GM18909 (cell line): ENCODE data around the gene PLOD3.
"Not testable (repeated sequence)": the region's sequence is repeated elsewhere in the genome, so short reads cannot be mapped to it uniquely, and the experiment has no call there.

Experiments
- ATAC-seq: cut with Tn5 transposase; IDR thresholded peaks from one replicate; pipeline ENCODE4 v1.9.1; 2021; ENCODE audit warnings: mild to moderate bottlenecking; ENCODE audit not compliant: unreplicated experiment, poor library complexity

Gene PLOD3

GRCh38 chr7:101217388-101218235, at the start of gene PLOD3, which contains the start of gene ZNHIT1:
TSS of gene PLOD3 (minus strand) at chr7:101217581. CDS start at chr7:101217274, 307 bp downstream.
TSS of gene ZNHIT1 (plus strand) at chr7:101218165. CDS start at chr7:101218196, 31 bp downstream.
- peak; percentile 69 for ATAC-seq

- ATAC-seq: no peak
Observed at GRCh38 chr7:101265622-101266516, 48.5 kb upstream of the PLOD3 start.

GRCh38 chr7:101264102-101264706, 46.8 kb upstream of the PLOD3 start:
- ATAC-seq: not testable (repeated sequence)

- ATAC-seq: no peak
Observed at GRCh38 chr7:101258243-101258731, 40.9 kb upstream of the PLOD3 start.

GRCh38 chr7:101255796-101256195, 38.4 kb upstream of the PLOD3 start:
- no peak for ATAC-seq

- not testable (repeated sequence) for ATAC-seq
Observed at GRCh38 chr7:101253199-101253598, 35.8 kb upstream of the PLOD3 start.

GRCh38 chr7:101251871-101252659, 34.7 kb upstream of the PLOD3 start:
- peak; percentile 99 for ATAC-seq

GRCh38 chr7:101250324-101250723, 32.9 kb upstream of the PLOD3 start:
- ATAC-seq: no peak

- no peak for ATAC-seq
Observed at GRCh38 chr7:101248276-101248675, 30.9 kb upstream of the PLOD3 start.

GRCh38 chr7:101245147-101245668, 27.8 kb upstream of the PLOD3 start:
- ATAC-seq: no peak

- ATAC-seq: peak; percentile 91
Observed at GRCh38 chr7:101244375-101245146, 27.2 kb upstream of the PLOD3 start, which contains the start of gene FIS1. TSS of gene FIS1 (minus strand) at chr7:101245081. CDS start at chr7:101245004, 77 bp downstream.

GRCh38 chr7:101243646-101244374, 26.4 kb upstream of the PLOD3 start:
- ATAC-seq: no peak

GRCh38 chr7:101241443-101242349, 24.3 kb upstream of the PLOD3 start:
- no peak for ATAC-seq

GRCh38 chr7:101241015-101241363, 23.6 kb upstream of the PLOD3 start:
- ATAC-seq: no peak

- ATAC-seq: no peak
Observed at GRCh38 chr7:101240226-101241014, 23.0 kb upstream of the PLOD3 start.

GRCh38 chr7:101239951-101240220, 22.5 kb upstream of the PLOD3 start:
- no peak for ATAC-seq
